Glomerular visceral epithelial cell (primary cell): Measurements from ENCODE around the gene FOXP1.
A peak's percentile ranks its signal among the peaks of the same experiment; 100 is the strongest.

Source experiments
- DNase-seq: peaks from one replicate; pipeline ENCODE4 v3.0.0-alpha.2; 2016; ENCODE audit errors: extremely low spot score

FOXP1 gene

DNA sequence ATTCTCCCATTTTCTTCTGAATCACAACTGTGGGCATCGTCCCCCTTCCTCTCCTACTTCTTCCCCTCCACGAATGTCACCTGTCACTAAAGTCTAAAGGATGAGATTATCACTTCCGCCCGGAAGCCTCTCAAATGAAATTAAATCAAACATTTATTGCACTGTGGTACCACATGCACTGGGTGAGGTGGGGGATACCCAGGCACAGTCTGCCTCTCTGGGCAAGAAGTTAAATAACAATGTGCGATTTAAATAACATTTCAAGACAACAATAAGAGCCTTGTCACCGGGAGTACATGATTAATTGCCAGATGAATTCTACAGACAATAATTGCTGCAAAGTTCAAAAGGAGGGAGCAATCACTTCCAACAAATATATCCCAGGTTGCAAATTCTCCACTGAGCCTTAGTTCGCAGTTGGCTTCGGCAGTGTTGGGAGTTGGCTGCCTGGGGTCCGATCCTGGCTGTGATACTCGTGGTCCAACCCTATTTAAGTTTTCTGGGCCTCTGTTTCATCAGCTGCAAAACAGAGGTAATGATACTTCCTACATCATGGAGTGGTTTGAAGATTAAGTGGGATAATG is 77.7 kb downstream of the FOXP1 start:
- DNase-seq, result no peak

DNA sequence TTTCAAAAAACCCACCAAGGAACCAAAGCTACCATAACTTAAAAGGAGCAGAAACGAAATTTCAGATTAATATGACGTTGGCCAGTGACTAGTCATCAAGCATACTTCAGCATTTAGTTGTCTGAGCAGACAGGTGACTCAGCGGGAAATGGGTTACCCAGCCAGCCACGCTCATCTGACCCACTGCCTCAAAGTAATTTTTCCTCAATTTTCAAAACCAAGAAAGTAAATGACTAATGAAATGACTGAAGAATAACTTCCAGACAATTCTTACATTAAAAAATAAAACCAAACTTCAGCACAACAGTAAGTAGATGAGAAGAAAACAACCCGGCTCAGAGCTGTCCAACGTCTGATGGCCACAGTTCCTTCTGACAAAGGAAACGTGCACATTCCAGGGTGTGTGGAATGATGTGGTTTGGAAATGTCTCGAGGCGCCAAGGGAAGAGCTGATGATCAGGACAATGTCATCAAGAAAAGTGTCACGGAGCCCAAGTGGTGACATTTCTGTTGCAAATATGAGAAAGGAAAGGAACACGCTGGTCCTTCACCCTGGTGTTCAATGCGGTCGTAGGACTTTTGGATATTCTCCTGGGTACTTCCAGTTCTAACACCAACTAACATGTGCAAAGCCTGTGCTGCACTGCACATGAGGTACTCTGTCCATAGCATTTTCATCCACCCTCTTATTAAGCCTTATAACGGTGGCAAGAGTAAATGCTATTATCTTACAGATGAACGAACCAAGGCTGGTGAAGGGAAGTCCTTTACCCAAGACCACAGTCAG is 79.1 kb downstream of the FOXP1 start:
- DNase-seq, result peak; percentile 95

DNA sequence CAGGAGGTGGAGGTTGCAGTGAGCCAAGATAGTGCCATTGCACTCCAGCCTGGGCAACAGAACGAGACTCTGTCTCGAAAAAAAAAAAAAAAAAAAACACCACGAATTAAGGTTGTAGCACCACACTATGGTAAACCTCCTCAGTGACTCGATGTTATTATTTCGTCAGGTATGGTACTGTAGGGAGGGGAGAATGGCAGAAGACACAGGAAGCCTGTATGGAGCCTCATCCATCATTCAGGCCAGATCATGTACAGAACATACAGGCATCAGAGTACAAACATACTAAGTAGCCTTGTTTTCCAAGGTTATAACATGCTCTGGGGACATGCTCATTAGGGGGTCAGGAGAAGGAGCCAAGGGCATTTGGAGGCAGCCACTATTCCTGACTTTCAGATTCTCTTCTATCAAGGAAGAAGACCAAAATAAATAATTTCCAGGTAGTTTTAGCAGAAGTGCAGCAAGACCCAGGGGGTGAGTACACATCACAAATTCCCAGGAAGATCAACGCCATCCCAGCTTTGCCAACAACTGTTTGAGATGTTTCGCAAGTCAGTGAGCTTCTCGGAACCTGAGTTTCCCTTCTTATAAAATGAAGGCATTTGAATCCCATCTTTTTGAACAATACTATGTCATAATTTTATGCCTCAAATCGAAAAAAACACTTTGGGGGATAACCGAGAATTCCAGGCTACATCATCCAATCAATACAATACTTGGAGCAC is 79.8 kb downstream of the FOXP1 start:
- peak; percentile 82 for DNase-seq

DNA sequence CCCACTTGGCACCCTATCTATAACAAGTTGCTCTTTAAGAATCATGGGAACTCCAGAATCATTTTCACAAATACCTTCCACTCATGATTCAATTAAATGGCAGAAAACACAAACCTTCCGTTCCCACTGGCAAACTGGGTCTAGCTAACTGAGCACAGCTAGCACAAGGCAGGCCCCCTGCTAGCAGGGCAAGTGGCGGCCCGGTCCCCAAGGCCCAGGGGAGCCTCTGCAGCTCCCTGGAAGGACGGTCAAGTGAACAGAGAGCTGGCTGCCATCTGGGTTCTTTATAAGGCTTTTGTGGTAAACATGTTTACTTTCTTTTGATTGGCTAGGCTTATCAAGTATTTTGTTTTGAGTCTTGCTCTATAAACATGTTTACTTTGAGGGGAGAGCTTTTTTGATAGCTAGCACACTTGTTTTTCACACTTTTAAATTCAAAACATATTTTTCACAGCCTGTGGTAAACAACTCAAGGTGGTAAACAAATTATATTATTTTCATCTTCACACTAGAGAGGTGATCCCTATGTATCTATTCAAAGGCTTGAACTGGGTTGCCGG is 81.4 kb downstream of the FOXP1 start:
- no peak for DNase-seq

DNA sequence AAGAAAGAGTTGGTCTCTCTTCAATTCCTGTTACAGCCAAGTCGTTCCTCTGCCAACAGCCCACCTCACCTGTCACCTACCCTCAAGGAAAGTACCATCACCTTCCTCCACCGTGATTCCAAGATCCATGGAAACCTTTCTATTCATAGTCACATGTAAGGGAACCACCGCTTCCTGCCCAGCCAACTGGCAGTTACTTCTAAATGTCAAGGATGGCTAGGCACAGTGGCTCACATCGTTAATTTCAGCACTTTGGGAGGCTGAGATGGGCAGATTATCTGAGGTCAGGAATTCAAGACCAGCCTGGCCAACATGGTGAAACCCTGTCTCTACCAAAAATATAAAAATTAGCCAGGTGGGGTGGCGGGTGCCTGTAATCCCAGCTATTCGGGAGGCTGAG is 82.8 kb downstream of the FOXP1 start:
- DNase-seq, result no peak

DNA sequence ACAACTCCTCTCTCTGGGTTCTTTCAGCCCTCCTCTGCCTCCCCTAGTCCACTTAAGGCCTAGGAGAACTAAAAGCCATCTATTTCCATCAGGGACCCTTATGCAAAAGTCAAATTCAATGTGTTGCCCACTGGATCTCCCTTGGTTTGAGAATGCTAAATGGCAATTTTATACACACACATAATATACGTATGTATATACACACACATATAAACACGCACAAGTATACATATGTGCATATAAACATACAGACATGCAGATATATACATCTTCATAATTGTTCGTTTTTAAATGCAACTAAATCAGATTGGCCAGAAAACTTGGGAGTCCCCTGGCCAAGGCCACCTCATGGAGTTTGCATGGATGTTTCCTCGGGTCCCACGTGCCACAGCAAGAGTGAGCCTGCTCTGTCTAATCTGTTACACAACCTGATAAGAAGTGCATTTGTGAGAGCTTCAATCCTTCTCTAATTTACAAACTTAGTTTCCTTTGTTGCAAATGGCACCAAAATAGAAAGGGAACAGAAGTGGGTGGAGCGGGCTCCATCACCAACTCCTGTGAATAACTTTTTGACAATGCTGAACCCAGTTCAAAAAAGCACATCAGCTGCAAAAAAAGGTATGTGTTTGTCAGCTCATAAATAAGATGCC is 84.2 kb downstream of the FOXP1 start:
- no peak for DNase-seq

DNA sequence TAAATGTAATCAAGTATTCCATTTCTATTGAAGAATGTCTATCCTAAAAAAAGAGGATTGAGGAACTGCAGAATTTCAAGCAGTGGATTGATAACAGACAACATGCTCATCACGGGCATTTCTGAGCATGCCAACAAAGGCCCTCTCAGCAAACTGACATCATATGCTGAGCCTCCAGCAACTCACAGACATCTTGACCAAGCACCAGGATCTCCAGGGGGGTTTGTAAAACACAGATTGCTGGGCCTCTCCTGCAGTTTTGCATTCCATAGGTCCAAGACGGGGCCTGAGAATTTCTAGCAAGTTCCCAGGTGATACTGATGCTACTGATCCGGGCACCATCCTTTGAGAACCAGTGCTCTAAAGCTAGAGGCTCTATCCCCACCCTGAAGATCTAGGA is 85.0 kb downstream of the FOXP1 start:
- DNase-seq, result no peak

DNA sequence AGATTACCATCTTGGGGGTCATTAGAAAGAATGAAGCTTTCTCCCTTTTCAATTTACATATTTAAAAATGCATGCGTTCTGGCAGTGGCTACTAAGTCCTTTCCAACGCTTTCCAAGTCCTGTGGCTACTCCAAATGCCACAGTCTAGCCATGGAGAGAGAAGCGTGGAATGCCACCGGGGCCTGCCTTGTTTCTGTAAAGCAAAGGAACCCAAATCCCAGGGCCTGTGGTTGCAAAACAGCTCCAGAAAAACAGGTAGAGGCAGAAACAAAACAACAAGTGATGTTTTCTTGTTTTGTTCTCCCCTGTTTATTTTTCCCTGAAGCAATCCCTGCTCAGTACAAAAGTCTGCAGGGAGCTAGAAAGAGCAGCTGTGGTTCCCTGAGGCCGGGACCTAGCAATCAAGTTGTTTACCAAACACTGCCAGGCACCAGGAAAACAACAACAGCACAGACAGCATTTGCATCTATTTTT is 85.5 kb downstream of the FOXP1 start:
- no peak for DNase-seq

DNA sequence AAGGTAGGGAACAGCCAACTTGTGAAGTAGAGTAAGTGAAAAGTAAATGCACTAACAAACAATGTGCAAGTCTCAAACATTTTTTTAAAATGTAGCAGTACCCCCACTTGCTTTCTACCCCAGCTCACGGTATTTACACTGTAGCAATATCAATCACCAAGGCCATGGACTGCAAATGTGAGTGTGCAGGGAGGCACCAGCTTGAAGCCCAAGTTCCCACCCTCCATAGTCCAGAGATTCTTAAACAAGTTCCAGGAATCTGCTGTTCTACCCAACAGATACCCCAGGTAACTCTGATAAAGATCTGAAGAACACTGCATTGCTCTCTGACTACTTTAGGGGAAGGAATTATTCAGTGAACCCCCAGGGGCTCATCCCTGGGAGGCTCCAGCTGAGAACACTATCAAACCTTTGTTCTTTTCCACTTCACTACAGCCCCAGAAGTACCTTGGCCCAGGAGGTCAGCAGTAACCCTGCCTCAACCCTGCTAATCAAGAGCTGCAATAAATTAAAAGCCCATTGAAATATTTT is 86.1 kb downstream of the FOXP1 start:
- no peak for DNase-seq

DNA sequence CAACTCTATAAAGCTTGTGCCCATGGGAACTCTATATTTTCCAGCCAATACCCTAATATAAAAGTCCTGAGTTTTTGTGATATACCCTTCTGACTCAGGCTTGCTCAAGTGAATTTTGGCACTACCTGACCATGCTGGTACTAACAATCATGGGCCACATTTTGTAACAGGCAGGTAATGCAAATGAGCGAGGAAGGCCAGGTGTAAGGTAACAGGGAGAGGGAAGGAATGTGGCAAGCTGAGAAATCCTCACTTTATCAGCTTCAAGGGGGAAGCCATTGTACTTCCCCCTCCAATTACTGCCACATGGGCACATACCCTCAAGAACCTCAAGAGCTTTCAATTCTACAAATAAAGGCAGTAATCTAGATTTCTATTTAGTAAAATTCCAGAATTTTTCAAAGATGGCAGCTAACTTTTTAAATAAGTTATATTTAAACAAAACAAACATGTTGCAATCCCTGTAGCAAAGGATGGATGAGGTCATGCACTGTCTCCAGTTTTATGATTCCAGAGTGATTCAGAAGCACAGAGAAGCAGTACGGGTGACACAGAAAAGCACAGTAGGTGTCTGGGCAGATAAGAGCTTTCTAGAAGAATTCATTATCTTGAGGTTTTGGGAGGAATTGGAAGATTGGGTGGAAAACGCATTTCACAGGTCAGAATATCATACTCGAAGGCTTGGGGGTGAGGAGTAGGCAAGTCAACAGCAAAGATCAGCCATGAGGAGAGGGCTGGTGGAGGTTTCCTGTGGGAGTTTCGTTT is 87.6 kb downstream of the FOXP1 start:
- DNase-seq, result peak; percentile 86

DNA sequence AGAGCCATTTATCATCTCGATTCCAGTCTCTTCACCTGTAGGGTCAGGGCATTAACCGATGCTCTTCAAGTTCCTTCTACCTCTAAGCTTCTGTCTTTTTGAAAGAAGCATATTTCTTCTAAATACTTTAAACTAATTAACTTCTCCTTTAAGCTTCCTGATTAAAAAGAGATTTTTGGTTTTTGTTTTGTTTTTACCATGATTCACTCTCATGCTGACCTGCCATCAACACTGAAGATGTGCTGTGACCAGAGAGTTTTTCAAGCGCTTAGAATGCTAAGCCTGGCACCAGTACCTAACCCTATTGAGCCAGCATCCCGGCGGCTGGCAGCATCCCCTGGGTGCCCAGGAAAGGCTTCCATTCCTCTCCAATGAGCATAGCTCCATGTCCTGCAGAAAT is 89.3 kb downstream of the FOXP1 start:
- no peak for DNase-seq

DNA sequence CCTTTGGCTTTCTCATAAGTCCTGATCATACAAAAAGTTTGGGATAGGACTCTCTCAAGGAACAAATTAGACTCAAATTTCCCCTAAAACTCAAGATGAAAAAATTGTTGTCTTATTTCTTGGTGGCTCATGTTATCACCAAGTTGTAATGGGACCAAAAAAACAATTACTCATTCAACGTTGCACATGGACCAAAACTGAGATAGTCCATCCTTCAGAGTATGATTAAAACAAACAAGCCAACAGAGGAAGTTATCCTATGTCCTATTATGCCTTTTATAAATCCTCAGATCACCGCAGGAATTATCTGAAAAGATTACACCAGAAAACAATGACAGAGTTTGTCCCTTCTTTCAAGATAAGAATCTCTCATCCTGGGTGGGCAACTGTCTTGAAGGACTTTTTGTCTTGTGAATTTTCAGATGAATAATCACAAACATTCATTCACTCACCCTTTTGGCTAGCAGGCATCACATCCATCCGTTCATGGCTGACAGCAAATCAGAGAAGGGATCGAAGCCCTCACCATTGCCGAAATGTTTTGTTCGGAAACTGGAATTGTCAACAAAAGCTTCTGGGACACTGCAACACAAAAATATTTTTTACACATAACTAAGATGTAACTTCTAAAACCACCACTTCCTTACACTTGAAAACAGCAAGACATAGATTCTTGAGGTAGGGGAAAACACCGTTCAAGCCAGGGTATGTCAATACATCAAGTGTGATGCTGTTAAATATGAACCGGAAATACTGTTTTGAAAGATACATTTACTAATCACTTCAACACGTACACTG is 90.4 kb downstream of the FOXP1 start:
- no peak for DNase-seq

DNA sequence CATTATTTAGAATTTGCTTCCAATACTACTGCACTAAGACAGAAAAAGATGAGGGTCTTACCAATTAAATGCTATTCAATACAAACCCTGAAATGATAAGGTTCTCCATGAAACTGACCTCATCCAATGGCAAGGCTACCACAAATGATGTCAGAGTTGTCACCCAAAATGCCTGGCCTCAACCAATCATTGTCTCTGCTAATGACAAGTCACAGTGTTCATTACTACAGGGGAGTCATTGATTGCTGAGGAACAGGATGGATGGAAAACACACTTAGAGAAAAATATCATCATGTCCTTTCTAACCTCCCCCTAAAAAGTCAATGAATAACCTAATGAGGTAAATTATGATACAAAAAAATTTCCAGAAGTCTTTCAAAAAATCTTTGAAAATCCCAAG is 91.0 kb downstream of the FOXP1 start:
- no peak for DNase-seq

DNA sequence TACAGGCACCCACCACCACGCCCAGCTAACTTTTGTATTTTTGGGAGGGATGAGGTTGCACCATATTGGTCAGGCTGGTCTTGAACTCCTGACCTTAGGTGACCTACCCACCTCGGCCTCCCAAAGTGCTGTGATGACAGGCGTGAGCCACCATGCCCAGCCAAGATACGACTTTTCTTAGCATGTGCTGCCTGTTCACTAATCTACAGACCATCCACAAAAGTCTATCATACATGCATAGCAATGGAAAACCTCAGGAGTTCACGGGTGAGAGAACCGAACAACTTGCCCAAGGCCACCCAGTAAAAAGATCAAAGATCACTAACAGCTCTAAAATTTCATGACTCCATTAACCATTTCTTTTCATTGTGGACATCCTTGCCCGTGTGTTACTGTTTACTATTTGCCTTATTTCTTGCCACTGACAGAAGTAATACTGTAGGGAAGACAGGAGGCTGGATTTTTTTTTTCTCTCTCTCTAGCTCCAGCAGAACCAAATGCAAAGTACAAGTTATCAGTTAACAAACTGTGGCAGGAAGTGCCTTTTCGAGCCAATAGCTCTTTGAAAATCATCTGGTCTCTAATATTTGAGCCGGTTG is 92.3 kb downstream of the FOXP1 start:
- no peak for DNase-seq

DNA sequence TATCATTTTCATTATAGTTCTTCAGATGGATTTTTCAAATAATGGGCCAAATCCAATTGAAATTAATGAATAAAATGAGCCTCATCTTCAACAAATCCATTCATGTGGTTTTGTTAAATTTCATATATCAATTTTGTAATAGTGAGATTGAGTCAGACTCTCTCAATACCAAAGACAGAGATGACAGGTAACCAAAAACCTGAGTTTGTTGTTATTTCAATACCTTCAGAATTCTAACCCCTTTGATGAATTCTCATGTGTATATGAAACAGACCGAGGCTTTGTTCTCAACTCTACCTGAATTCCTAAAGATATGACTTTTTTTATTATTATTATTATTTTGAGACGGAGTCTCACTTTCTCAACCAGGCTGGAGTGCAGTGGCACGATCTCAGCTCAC is 92.8 kb downstream of the FOXP1 start:
- no peak for DNase-seq

DNA sequence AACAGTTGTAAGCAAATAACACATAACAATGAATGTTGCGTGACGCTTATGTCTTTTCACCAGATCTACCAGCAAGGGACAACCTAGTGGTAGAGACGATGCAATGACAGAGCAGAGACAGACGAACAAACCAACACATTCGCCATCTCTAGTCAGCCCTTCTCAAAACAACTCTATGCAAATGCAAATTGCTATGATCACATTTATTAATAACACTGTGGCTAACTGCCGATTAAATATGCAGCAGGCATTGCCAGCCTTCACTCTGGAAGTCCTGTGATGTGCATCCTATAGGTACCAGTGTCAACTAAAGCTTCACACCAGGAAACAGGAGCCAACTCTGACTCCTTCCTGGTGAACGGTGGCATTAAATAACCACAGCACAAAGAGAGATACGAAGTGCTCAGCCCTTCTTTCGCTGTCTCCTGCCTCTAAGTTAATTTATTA is 94.2 kb downstream of the FOXP1 start:
- DNase-seq, result no peak

DNA sequence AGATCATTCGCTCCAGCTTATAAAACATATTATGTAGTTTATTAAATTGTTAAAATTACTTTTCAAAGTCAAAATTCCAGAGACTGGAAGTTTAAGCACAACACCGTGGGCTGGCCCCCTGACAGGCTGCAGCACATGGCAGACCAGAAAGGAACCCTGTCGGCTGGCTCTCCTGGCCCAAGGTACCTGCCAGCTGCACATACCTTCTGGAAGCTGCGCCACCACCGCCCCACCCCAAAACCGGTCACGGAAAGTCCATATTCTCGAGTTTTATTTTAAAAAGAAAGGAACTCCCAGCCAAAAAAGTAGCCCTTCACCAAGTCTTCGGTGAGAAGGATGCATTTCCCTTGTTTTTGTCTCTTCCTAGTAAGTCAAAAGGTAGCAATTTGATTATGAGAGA is 94.6 kb downstream of the FOXP1 start:
- DNase-seq, result no peak

DNA sequence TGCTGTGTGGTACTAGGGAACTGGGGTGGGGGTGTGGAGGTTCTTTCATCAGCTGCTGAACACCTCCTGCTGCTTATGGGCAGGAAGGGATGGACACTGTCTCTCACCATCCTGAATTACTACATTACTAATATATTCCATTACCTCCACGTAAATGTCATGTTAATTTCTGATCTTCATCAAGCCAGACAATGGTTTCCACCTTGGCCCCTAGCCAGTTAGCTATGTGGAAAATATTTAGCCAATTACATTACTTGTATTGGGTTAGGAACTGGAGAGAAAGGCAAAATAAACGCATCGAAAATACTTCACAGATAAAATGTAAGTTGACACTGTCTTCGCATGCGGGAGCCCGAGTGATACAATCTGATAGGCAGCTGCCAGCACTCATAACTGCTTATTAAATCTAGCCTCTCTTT is 95.1 kb downstream of the FOXP1 start:
- DNase-seq, result no peak

DNA sequence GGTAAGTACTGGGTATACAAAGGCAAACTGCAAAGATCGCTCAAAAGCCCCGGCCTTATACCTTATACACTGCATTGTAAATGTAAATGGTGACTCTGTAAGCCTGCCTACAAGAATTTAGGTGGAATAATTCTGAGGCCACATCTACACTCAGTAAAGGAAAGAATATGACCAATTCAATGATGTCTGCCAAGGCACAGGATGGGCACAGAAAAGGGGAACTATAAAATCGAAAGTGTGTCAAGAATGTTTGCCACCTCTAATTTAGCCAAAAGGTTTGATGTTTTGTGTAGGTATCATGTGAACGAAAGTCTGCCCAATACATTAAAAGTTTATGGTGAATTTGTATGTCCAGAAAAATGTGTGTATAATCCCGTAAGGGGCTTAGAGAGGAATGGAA is 96.1 kb downstream of the FOXP1 start:
- DNase-seq, result no peak

DNA sequence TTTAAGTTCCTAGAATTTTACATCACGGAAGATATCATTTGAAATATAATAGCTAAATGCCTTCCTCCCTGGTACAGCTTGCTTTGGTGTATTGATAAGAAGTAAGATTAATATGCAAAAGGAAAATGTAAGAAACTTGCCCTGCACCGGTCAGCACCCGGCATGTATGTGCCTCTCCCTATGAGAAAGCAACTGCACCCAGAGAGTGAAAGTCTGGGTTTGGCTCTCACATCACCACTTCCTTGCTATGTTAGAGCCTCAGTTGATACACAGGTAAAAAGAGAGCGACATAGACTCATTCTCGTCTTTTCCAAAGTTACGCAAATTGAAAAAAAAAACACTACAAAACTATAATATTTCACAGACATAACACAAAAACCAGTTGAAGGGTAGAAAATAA is 96.7 kb downstream of the FOXP1 start:
- no peak for DNase-seq
